HepG2 (cell line): ENCODE measurements around the gene ATF6. TPM values are rescaled to one million over a fixed set of nuclear protein-coding genes. Genes with fewer than 3 reads are reported as not detected.

Experiments
- ATAC-seq: fragments of 200-7000 bp; cut with Tn5 transposase; 3 replicates; pipeline ENCODE4 v1.9.1; 2020; ENCODE audit warnings: mild to moderate bottlenecking, moderate library complexity
- BruUV-seq: library from RNA; stranded (reverse); fragments of 400-500 nt; replicated peaks from 2 replicates; lab custom pipeline; 2021; lab: Mats Ljungman, UMichigan
- CTCF ChIA-PET: fragments of 300-600 bp; formaldehyde crosslinking; extraction: SDS; loops from one replicate; lab custom pipeline; 2021; ENCODE audit warnings: low total read pairs, inconsistent platforms, low intra/inter-chr PET ratio; lab: Yijun Ruan, JAX
- POLR2A ChIA-PET: fragments of 350-600 bp; sonication (Branson Sonifier 250); formaldehyde crosslinking; loops from one replicate; lab custom pipeline; 2020; ENCODE audit warnings: antibody characterized with exemption, inconsistent platforms; lab: Yijun Ruan, JAX
- DNase-seq: peaks from one replicate; pipeline ENCODE4 v3.0.0-alpha.2; 2015; ENCODE audit warnings: low spot score
- FAIRE-seq: peaks from 3 replicates; lab custom pipeline; 2011; peaks lifted over from hg19 to GRCh38; lab: Jason Lieb, UNC
- H2AFZ ChIP-seq: one replicate; pipeline ENCODE4 v1.6.1; 2011; ENCODE audit warnings: low read length, inconsistent platforms
- H3K27ac ChIP-seq: fragments of 300-600 bp; 3 replicates; pipeline ENCODE4 v1.8.0; 2011; ENCODE audit warnings: mixed run types, mild to moderate bottlenecking, mixed read lengths, low read length, inconsistent platforms; ENCODE audit not compliant: insufficient read depth; ENCODE audit errors: extremely low read length
- H3K27me3 ChIP-seq, 2 experiments: fragments of 200-600 bp in 1 of 2; 2 replicates in 1 of 2; 3 replicates in 1 of 2; pipeline versions ENCODE4 v1.6.0 to v1.8.0; 2011; ENCODE audit warnings: low read length in 2 of 2, mild to moderate bottlenecking in 2 of 2, moderate library complexity in 2 of 2, inconsistent platforms in 1 of 2; ENCODE audit not compliant: insufficient read depth in 2 of 2, control insufficient read depth in 1 of 2
- H3K36me3 ChIP-seq, 2 experiments: fragments of 200-600 bp in 1 of 2; replicated peaks in 1 of 2; 2 replicates in 1 of 2; 3 replicates in 1 of 2; pipeline versions ENCODE4 v1.5.1 to v1.8.0; 2011; ENCODE audit warnings: low read length in 2 of 2, inconsistent platforms in 1 of 2; ENCODE audit not compliant: insufficient read depth in 2 of 2, control insufficient read depth in 1 of 2
- H3K4me1 ChIP-seq: 2 replicates; pipeline ENCODE4 v1.5.1; 2012; ENCODE audit warnings: low read length, inconsistent platforms; ENCODE audit not compliant: insufficient read depth
- H3K4me2 ChIP-seq: 2 replicates; pipeline ENCODE4 v1.6.0; 2011; ENCODE audit warnings: low read depth, low read length, inconsistent platforms
- H3K4me3 ChIP-seq, 3 experiments: fragments of 200-600 bp in 1 of 3; sonication (generic), shearing (Covaris generic) in 1 of 3; replicated peaks in 1 of 3; 2 replicates each; pipeline ENCODE4 v1.5.1; 2011 to 2016; ENCODE audit warnings: low read length in 3 of 3, inconsistent platforms in 2 of 3, low read depth in 2 of 3, mild to moderate bottlenecking in 2 of 3, control low read depth in 1 of 3, mixed read lengths in 1 of 3; ENCODE audit not compliant: insufficient read depth in 1 of 3
- H3K79me2 ChIP-seq: one replicate; pipeline ENCODE4 v1.6.1; 2011; ENCODE audit warnings: low read length, inconsistent platforms; ENCODE audit not compliant: insufficient read depth
- H3K9ac ChIP-seq: 2 replicates; pipeline ENCODE4 v1.6.0; 2011; ENCODE audit warnings: mild to moderate bottlenecking, low read depth, low read length, inconsistent platforms; ENCODE audit not compliant: insufficient read depth
- H3K9me3 ChIP-seq: 2 replicates; pipeline ENCODE4 v1.5.1; 2012; ENCODE audit warnings: mild to moderate bottlenecking, low read length
- H4K20me1 ChIP-seq: 2 replicates; pipeline ENCODE4 v1.6.0; 2011; ENCODE audit warnings: inconsistent platforms, mild to moderate bottlenecking, low read length, moderate library complexity; ENCODE audit not compliant: insufficient read depth
- ATF4 ChIP-seq, 2 experiments: fragments of 450-650 bp in 1 of 2; sonication (generic) in 1 of 2; formaldehyde crosslinking; IDR thresholded peaks; 2 replicates each; pipeline versions ENCODE4 v1.5.0 to v1.8.0; 2020 to 2022; ENCODE audit warnings: mild to moderate bottlenecking in 1 of 2, missing genetic modification reagents in 1 of 2
- CCAR2 ChIP-seq: fragments of 200-400 bp; formaldehyde crosslinking; optimal IDR thresholded peaks from 2 replicates; pipeline ENCODE3; 2018; ENCODE audit warnings: low read depth, mild to moderate bottlenecking, low read length, moderate library complexity
- NCOR1 ChIP-seq: fragments of 200-600 bp; sonication (generic); IDR thresholded peaks from 2 replicates; pipeline ENCODE4 v1.7.0; 2017; ENCODE audit warnings: antibody characterized with exemption, low read length, borderline replicate concordance
- NFYB ChIP-seq: sonication (generic); formaldehyde crosslinking; IDR thresholded peaks from 2 replicates; pipeline ENCODE4 v1.4.0; 2020; ENCODE audit warnings: missing genetic modification reagents
- NR2F1 ChIP-seq, 2 experiments: fragments of 450-650 bp in 1 of 2; formaldehyde crosslinking in 1 of 2; IDR thresholded peaks; 2 replicates each; pipeline versions ENCODE4 v1.5.0 to v1.6.1; 2016 to 2020; ENCODE audit warnings: mild to moderate bottlenecking in 1 of 2, missing compliant biosample characterization in 1 of 2, missing genetic modification reagents in 1 of 2, moderate library complexity in 1 of 2
- PITX1 ChIP-seq: sonication (generic); formaldehyde crosslinking; IDR thresholded peaks from 2 replicates; pipeline ENCODE4 v1.5.1; 2020; ENCODE audit warnings: mild to moderate bottlenecking, missing genetic modification reagents
- PLSCR1 ChIP-seq: sonication (generic); formaldehyde crosslinking; IDR thresholded peaks from 2 replicates; pipeline ENCODE4 v1.5.0; 2020; ENCODE audit warnings: missing genetic modification reagents, mild to moderate bottlenecking, borderline replicate concordance
- RORA ChIP-seq: sonication (generic); formaldehyde crosslinking; IDR thresholded peaks from 2 replicates; pipeline ENCODE4 v1.5.0; 2020; ENCODE audit warnings: mild to moderate bottlenecking, missing genetic modification reagents, moderate library complexity
- SCMH1 ChIP-seq: sonication (generic); formaldehyde crosslinking; IDR thresholded peaks from 2 replicates; pipeline ENCODE4 v1.9.0; 2021; ENCODE audit warnings: missing genetic modification reagents, mild to moderate bottlenecking, borderline replicate concordance
- ZBTB38 ChIP-seq: sonication (generic); formaldehyde crosslinking; IDR thresholded peaks from 2 replicates; pipeline ENCODE4 v1.5.1; 2020; ENCODE audit warnings: mild to moderate bottlenecking, missing genetic modification reagents
- ZEB1 ChIP-seq: IDR thresholded peaks from 2 replicates; pipeline ENCODE4 v1.6.1; 2012; ENCODE audit warnings: mild to moderate bottlenecking, low read depth, inconsistent platforms; ENCODE audit not compliant: insufficient replicate concordance
- ZNF260 ChIP-seq: sonication (generic); formaldehyde crosslinking; IDR thresholded peaks from 2 replicates; pipeline ENCODE4 v1.4.0; 2020; ENCODE audit warnings: missing genetic modification reagents, low read depth, mild to moderate bottlenecking, borderline replicate concordance
- ZNF274 ChIP-seq: sonication (generic); formaldehyde crosslinking; IDR thresholded peaks from 2 replicates; pipeline ENCODE4 v1.5.1; 2020; ENCODE audit warnings: mild to moderate bottlenecking, missing genetic modification reagents
- ZNF737 ChIP-seq: sonication (generic); formaldehyde crosslinking; IDR thresholded peaks from 2 replicates; pipeline ENCODE4 v1.5.0; 2020; ENCODE audit warnings: missing genetic modification reagents, mild to moderate bottlenecking, borderline replicate concordance
- WGBS: methylation state at CpG from one replicate; pipeline ENCODE4 v1.1.6; 2017; ENCODE audit warnings: low lambda C conversion rate; 5-methylcytosine and 5-hydroxymethylcytosine counted together
- in situ Hi-C: cut with HindIII; loops from 2 replicates; pipeline ENCODE4 v1.10.0; 2017; ENCODE audit warnings: low pct_unique_long_range_greater_than_20kb; ENCODE audit not compliant: extremely low pct_ligation_motif_present
- intact Hi-C: fragments of 100-400 bp; cut with micrococcal nuclease; formaldehyde crosslinking; loops from one replicate; pipeline ENCODE4 v1.10.0; 2022; ENCODE audit not compliant: unreplicated experiment
- polyA plus RNA-seq, 8 experiments: library from polyadenylated mRNA; depleted of rRNA in 3 of 8; stranded (reverse) in 7 of 8; unstranded in 1 of 8; fragments of >200 nt; fragmentation: Illumina TruSeq in 4 of 8; extraction: Trizol in 4 of 8; gene quantifications; 2 replicates each; pipeline versions ENCODE4 v1.2.1 to v1.2.3, GENCODE V29; 2011 to 2016; ENCODE audit warnings: low read depth in 4 of 8, missing spikeins in 1 of 8, mixed read lengths in 1 of 8; ENCODE audit not compliant: insufficient read depth in 1 of 8
- total RNA-seq, 5 experiments: library from RNA; depleted of rRNA; stranded (reverse); fragments of >200 nt; fragmentation: Illumina TruSeq; extraction: Trizol; gene quantifications; 2 replicates each; pipeline ENCODE4 v1.2.3, GENCODE V29; 2016; ENCODE audit warnings: low read depth in 1 of 5

The ATF6 gene
- total and polyA plus RNA-seq, 2 of the 13 experiments (the other 11 are each of a cell fraction or from before 2014, with no cell fraction given) = 13.2 to 14.5 TPM

GRCh38 chr1:161747801-161748200 lies 18.3 kb upstream of the ATF6 start:
- DNase-seq (no peak), FAIRE-seq (no peak)
- H4K20me1 ChIP-seq = peaks cover 9% of the 10 kb centered on the region
- peaks cover 38% of the 10 kb centered on the region for H3K4me1 ChIP-seq
- POLR2A ChIA-PET = no interaction called here
- H3K9ac ChIP-seq = no peak overlapping the region
- peak overlapping the region; percentile 46 for H3K4me2 ChIP-seq
- H2AFZ ChIP-seq = peak overlapping the region; percentile 25
- H3K79me2 ChIP-seq = peaks cover 21% of the 10 kb centered on the region
- 12% methylated on average over 6 of the region's 6 CpGs for WGBS
- H3K4me3 ChIP-seq = no peak overlapping the region
- no peak overlapping the region for H3K27ac ChIP-seq
- no peaks in the 10 kb centered on the region for H3K9me3 ChIP-seq
- CTCF ChIA-PET = no interaction called here
- no TSS peak for BruUV-seq
- no peaks in the 10 kb centered on the region; a peak in 2 of 5 replicates for H3K27me3 ChIP-seq
- intact Hi-C loops = loop anchor here (10.0 kb wide), 1 partner anchor 183 kb away; no protein-coding TSS in a partner anchor
- TF ChIP-seq CCAR2 = no peak
- no peak for TF ChIP-seq ZNF737 (CRISPR knock-in tag)
- no peak for TF ChIP-seq ZNF274
- no peak for TF ChIP-seq PITX1 (CRISPR knock-in tag)
- TF ChIP-seq NFYB (CRISPR knock-in tag) = no peak
- TF ChIP-seq, all 625 proteins: peak for 0
- in situ Hi-C loops = loop anchor here (10.0 kb wide), 1 partner anchor 103 kb away; no protein-coding TSS in a partner anchor
- no peak for ATAC-seq
- peaks cover 0 to 11% of the 10 kb centered on the region in 2 experiments; a peak in 3 of 5 replicates for H3K36me3 ChIP-seq

GRCh38 chr1:161749509-161750407 lies 16.4 kb upstream of the ATF6 start, which contains the start of gene DUSP12:
TSS of gene DUSP12 (plus strand) at chr1:161749786. CDS start at chr1:161749802, 16 bp downstream.
- FAIRE-seq = peak; percentile 92
- DNase-seq = peak; percentile 90
- in situ Hi-C loops = loop anchor here (10.0 kb wide), 1 partner anchor 105 kb away; no protein-coding TSS in a partner anchor
- Histone ChIP-seq H3K9me3 (no peaks in the 10 kb centered on the region), H3K27ac (peak within 1 kb of the TSS; percentile 95), H3K4me2 (peak within 1 kb of the TSS; percentile 79), H3K27me3 (no peaks in the 10 kb centered on the region; a peak in 2 of 5 replicates), H2AFZ (peak within 1 kb of the TSS; percentile 16), H3K9ac (peak within 1 kb of the TSS; percentile 95), H3K4me1 (peaks cover 38% of the 10 kb centered on the region), H3K79me2 (peaks cover 21% of the 10 kb centered on the region), H3K36me3 (peaks cover 7 to 25% of the 10 kb centered on the region in 2 experiments; a peak in 4 of 5 replicates), H3K4me3 (peak within 1 kb of the TSS; percentile 92 to 97 (median 95)), H4K20me1 (peaks cover 11% of the 10 kb centered on the region)
- ChIA-PET CTCF (no interaction called here), POLR2A (interaction anchor here (0.6 to 2.1 kb wide), 6 partner anchors 9 to 217 kb away, joined by 3 to 15 read pairs (median 4); partner anchors contain the start of gene ATF6)
- TSS peak; percentile 87 for BruUV-seq
- intact Hi-C loops = loop anchor here (10.0 kb wide), 1 partner anchor 185 kb away; no protein-coding TSS in a partner anchor
- WGBS = 2% methylated on average over 28 of the region's 65 CpGs
- peak; percentile 99 for ATAC-seq
- no peak for TF ChIP-seq ZEB1
- TF ChIP-seq SCMH1 = no peak
- TF ChIP-seq ATF4 (CRISPR knock-in tag; IDR thresholded peaks at IDR 0.05) = no peak
- TF ChIP-seq ZNF260 (CRISPR knock-in tag) = no peak
- peak; percentile 73; the same call in 1 of the 2 replicates for TF ChIP-seq ZBTB38 (CRISPR knock-in tag)
- TF ChIP-seq PLSCR1 (CRISPR knock-in tag) = peak; percentile 72; the same call in 1 of the 2 replicates
- no peak for TF ChIP-seq RORA (CRISPR knock-in tag)
- no peak for TF ChIP-seq NR2F1 (CRISPR knock-in tag; IDR thresholded peaks at IDR 0.05)
- no peak for TF ChIP-seq NCOR1
